GM12878 (cell line): ENCODE measurements around the gene POU6F2. TPM values are rescaled to one million over a fixed set of nuclear protein-coding genes. Genes with fewer than 3 reads are reported as not detected.

Experiments used
- ATAC-seq: fragments of 200-7000 bp; cut with Tn5 transposase; 3 replicates; pipeline ENCODE4 v1.9.1; 2020; ENCODE audit warnings: mild to moderate bottlenecking, moderate library complexity
- BruUV-seq: library from RNA; stranded (reverse); fragments of 400-500 nt; replicated peaks from 2 replicates; lab custom pipeline; 2021; lab: Mats Ljungman, UMichigan
- CTCF ChIA-PET: fragments of 300-600 bp; sonication (Branson Sonifier 250); formaldehyde crosslinking; extraction: SDS; loops from one replicate; lab custom pipeline; 2021; ENCODE audit warnings: inconsistent platforms; lab: Yijun Ruan, JAX
- POLR2A ChIA-PET: fragments of 350-600 bp; formaldehyde crosslinking; extraction: SDS; loops from one replicate; lab custom pipeline; 2021; ENCODE audit warnings: inconsistent platforms; lab: Charles Lee
- RAD21 ChIA-PET: fragments of 300-600 bp; sonication (Branson Sonifier 250); formaldehyde crosslinking; loops from one replicate; lab custom pipeline; 2023; ENCODE audit warnings: antibody characterized with exemption; ENCODE audit not compliant: unreplicated experiment; lab: Charles Lee
- SMC1A ChIA-PET: fragments of 300-600 bp; sonication (Branson Sonifier 250); formaldehyde crosslinking; loops from one replicate; lab custom pipeline; 2023; ENCODE audit not compliant: unreplicated experiment, uncharacterized antibody; lab: Charles Lee
- DNase-seq: peaks from one replicate; pipeline ENCODE4 v3.0.0-alpha.2; 2011; ENCODE audit warnings: low read depth, low spot score
- FAIRE-seq: peaks from 3 replicates; lab custom pipeline; 2011; peaks lifted over from hg19 to GRCh38; lab: Jason Lieb, UNC
- H2AFZ ChIP-seq: 2 replicates; pipeline ENCODE4 v1.6.0; 2011; ENCODE audit warnings: low read depth, low read length, control low read depth; ENCODE audit not compliant: control insufficient read depth
- H3K27ac ChIP-seq: 2 replicates; pipeline ENCODE4 v1.5.1; 2011; ENCODE audit warnings: control low read depth; ENCODE audit not compliant: control insufficient read depth, insufficient read depth
- H3K27me3 ChIP-seq, 2 experiments: replicated peaks in 1 of 2; 2 replicates each; pipeline versions ENCODE4 v1.6.0 to v1.6.1; 2011; ENCODE audit warnings: low read length in 1 of 2; ENCODE audit not compliant: control insufficient read depth in 2 of 2, insufficient read depth in 2 of 2
- H3K36me3 ChIP-seq, 2 experiments: 2 replicates each; pipeline ENCODE4 v1.5.1; 2011; ENCODE audit warnings: low read length in 1 of 2; ENCODE audit not compliant: control insufficient read depth in 2 of 2, insufficient read depth in 2 of 2
- H3K4me1 ChIP-seq: 2 replicates; pipeline ENCODE4 v1.6.1; 2011; ENCODE audit warnings: mild to moderate bottlenecking, low read length, moderate library complexity, mixed read lengths; ENCODE audit not compliant: control insufficient read depth, insufficient read depth
- H3K4me2 ChIP-seq: 2 replicates; pipeline ENCODE4 v1.6.0; 2011; ENCODE audit warnings: control low read depth; ENCODE audit not compliant: control insufficient read depth, insufficient read depth
- H3K4me3 ChIP-seq: fragments of 200-600 bp; sonication (generic); 2 replicates; pipeline ENCODE4 v1.5.1; 2016
- H3K79me2 ChIP-seq: 2 replicates; pipeline ENCODE4 v1.6.0; 2011; ENCODE audit warnings: low read length; ENCODE audit not compliant: control insufficient read depth, insufficient read depth
- H3K9ac ChIP-seq: 2 replicates; pipeline ENCODE4 v1.8.0; 2011; ENCODE audit warnings: low read length, control low read depth, mixed read lengths; ENCODE audit not compliant: control insufficient read depth, insufficient read depth
- H3K9me3 ChIP-seq: replicated peaks from 3 replicates; pipeline ENCODE4 v1.5.1; 2011; ENCODE audit warnings: mild to moderate bottlenecking, low read length; ENCODE audit not compliant: control insufficient read depth, insufficient read depth
- H4K20me1 ChIP-seq: 2 replicates; pipeline ENCODE4 v1.6.0; 2011; ENCODE audit not compliant: control insufficient read depth, insufficient read depth
- DPF2 ChIP-seq: fragments of 450-650 bp; IDR thresholded peaks from 2 replicates; pipeline ENCODE4 v1.6.1; 2017; ENCODE audit warnings: mild to moderate bottlenecking
- FOXM1 ChIP-seq: IDR thresholded peaks from 2 replicates; pipeline ENCODE4 v1.6.1; 2012; ENCODE audit warnings: low read depth, mild to moderate bottlenecking, inconsistent platforms, low read length, moderate library complexity
- HDAC6 ChIP-seq: fragments of 200-600 bp; sonication (generic); IDR thresholded peaks from one replicate; pipeline ENCODE4 v1.8.0; 2017; ENCODE audit warnings: antibody characterized with exemption; ENCODE audit not compliant: unreplicated experiment
- IRF4 ChIP-seq: IDR thresholded peaks from 2 replicates; pipeline ENCODE4 v1.6.1; 2011; ENCODE audit warnings: low read depth, low read length
- LARP7 ChIP-seq: fragments of 450-650 bp; IDR thresholded peaks from 2 replicates; pipeline ENCODE4 v1.6.1; 2017; ENCODE audit warnings: mild to moderate bottlenecking
- RBBP5 ChIP-seq: fragments of 200-600 bp; sonication (generic); conservative IDR thresholded peaks from 2 replicates; pipeline ENCODE4 v1.6.1; 2016
- SIX5 ChIP-seq: IDR thresholded peaks from 2 replicates; pipeline ENCODE4 v1.6.1; 2011; ENCODE audit warnings: mild to moderate bottlenecking, low read depth, low read length, moderate library complexity; ENCODE audit not compliant: severe bottlenecking
- SMAD1 ChIP-seq: fragments of 450-650 bp; IDR thresholded peaks from 2 replicates; pipeline ENCODE4 v1.6.1; 2018; ENCODE audit warnings: mild to moderate bottlenecking, low read depth; ENCODE audit not compliant: partially characterized antibody
- SMARCA5 ChIP-seq: fragments of 450-650 bp; IDR thresholded peaks from 2 replicates; pipeline ENCODE4 v1.6.1; 2017; ENCODE audit warnings: mild to moderate bottlenecking
- SREBF1 ChIP-seq: IDR thresholded peaks from 2 replicates; pipeline ENCODE4 v1.6.1; 2012; ENCODE audit warnings: mild to moderate bottlenecking, low read length
- SRF ChIP-seq, 2 experiments: IDR thresholded peaks; 2 replicates each; pipeline ENCODE4 v1.6.1; 2011; ENCODE audit warnings: low read depth in 2 of 2, low read length in 2 of 2, mild to moderate bottlenecking in 1 of 2, moderate library complexity in 1 of 2
- TBL1XR1 ChIP-seq: IDR thresholded peaks from 2 replicates; pipeline ENCODE4 v1.6.1; 2012; ENCODE audit warnings: low read depth, low read length, improper control_type of control experiment
- TCF3 ChIP-seq: IDR thresholded peaks from 2 replicates; pipeline ENCODE4 v1.6.1; 2012; ENCODE audit warnings: low read depth, mild to moderate bottlenecking, low read length, borderline replicate concordance; ENCODE audit not compliant: insufficient read depth
- ZNF24 ChIP-seq: fragments of 450-650 bp; IDR thresholded peaks from 2 replicates; pipeline ENCODE4 v1.6.1; 2017; ENCODE audit warnings: antibody characterized with exemption, mild to moderate bottlenecking
- WGBS: methylation state at CpG from one replicate; pipeline ENCODE4 v1.1.6; 2016; ENCODE audit warnings: low lambda C conversion rate; ENCODE audit not compliant: insufficient replicate concordance, insufficient coverage; ENCODE audit errors: missing lambda C conversion rate; 5-methylcytosine and 5-hydroxymethylcytosine counted together
- in situ Hi-C: fragments of 300-500 bp; cut with MboI; formaldehyde crosslinking; loops from 9 replicates; pipeline ENCODE4 v1.14.3; 2018; ENCODE audit warnings: mixed read lengths
- intact Hi-C: fragments of 100-400 bp; cut with micrococcal nuclease; formaldehyde crosslinking; loops from one replicate; pipeline ENCODE4 v1.14.2; 2022; ENCODE audit not compliant: unreplicated experiment
- polyA plus RNA-seq, 11 experiments: library from polyadenylated mRNA; depleted of rRNA in 4 of 11; unstranded in 6 of 11; stranded (reverse) in 5 of 11; fragments of >200 nt; fragmentation: Nextera tagmentation in 4 of 11; fragmentation: Illumina TruSeq in 1 of 11; extraction: Ambion mirVana in 4 of 11; extraction: Trizol in 1 of 11; gene quantifications; 1 replicate in 1 of 11; 2 replicates in 10 of 11; pipeline versions ENCODE4 v1.2.1 to v1.2.3, GENCODE V29; 2011 to 2016; ENCODE audit warnings: inconsistent platforms in 2 of 11, missing spikeins in 2 of 11, low read depth in 1 of 11
- total RNA-seq, 4 experiments: library from RNA; depleted of rRNA in 3 of 4; stranded (reverse); fragments of >200 nt in 3 of 4; fragmentation: Illumina TruSeq in 1 of 4; extraction: Trizol in 1 of 4; gene quantifications; 2 replicates each; pipeline versions ENCODE4 v1.2.1 to v1.2.3, GENCODE V29; 2013 to 2021
- TF ChIP-seq, protein P1 (sequence below): fragments of 450-650 bp; IDR thresholded peaks from 2 replicates; pipeline ENCODE4 v1.6.1; 2018; ENCODE audit warnings: borderline replicate concordance, mild to moderate bottlenecking; ENCODE audit not compliant: partially characterized antibody
- TF ChIP-seq, protein P2 (sequence below): IDR thresholded peaks from 2 replicates; pipeline ENCODE4 v1.6.1; 2011; ENCODE audit warnings: borderline replicate concordance, low read depth, mild to moderate bottlenecking, moderate library complexity, low read length; ENCODE audit not compliant: insufficient read depth, poor library complexity, severe bottlenecking

The POU6F2 gene
- total and polyA plus RNA-seq, 10 of the 15 experiments (the other 5 are each of a cell fraction or from before 2014, with no cell fraction given), result 0.10 TPM; not detected in 9

DNA sequence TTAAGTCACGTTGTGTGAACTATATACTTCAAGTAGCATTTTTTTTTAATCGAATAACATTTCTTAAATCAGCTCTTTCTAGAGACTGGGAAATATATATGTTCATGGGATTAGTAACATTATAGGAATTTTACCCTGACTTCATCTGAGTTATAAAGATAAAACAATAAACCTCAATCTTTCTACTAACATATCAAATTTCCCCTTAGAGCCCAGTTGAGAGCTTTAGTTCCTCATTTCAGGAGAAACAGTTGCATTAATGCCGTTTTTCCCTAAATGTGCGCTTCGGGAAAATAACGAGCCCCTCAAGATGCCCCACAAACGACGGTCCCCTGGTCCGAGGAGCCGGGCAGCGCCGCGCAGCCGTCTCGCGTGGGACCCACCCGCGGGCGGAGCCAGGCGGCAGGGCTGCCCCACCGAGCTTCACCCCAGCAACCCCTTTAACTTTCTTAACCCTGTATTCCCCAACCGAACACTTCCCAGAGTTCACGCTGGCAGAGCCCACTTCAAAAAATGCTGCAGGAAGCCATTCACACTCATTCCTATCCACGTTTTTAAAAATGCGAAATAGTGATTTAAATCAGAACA is 436.0 kb downstream of the POU6F2 start:
- H3K36me3 ChIP-seq, result no peaks in the 10 kb centered on the region
- FAIRE-seq (no peak), DNase-seq (no peak), ATAC-seq (peak; percentile 15)
- CTCF ChIA-PET, result interaction anchor here (1.0 to 5.6 kb wide), 4 partner anchors 41 to 480 kb away, joined by 3 to 29 read pairs (median 4); no protein-coding TSS in a partner anchor
- in situ Hi-C loops, result no loop called here
- H3K4me3 ChIP-seq, result peak overlapping the region; percentile 66
- BruUV-seq, result no TSS peak
- H2AFZ ChIP-seq, result peak overlapping the region; percentile 79
- SMC1A ChIA-PET, result interaction anchor here (0.7 to 0.9 kb wide), 4 partner anchors 11 to 42 kb away, joined by 3 read pairs; no protein-coding TSS in a partner anchor
- RAD21 ChIA-PET, result interaction anchor here (0.7 to 1.2 kb wide), 2 partner anchors 52 to 102 kb away, joined by 3 to 6 read pairs; no protein-coding TSS in a partner anchor
- WGBS, result 7% methylated on average over 25 of the region's 25 CpGs
- intact Hi-C loops, result loop anchor here (5.0 kb wide), 1 partner anchor 96 kb away; no protein-coding TSS in a partner anchor
- H3K4me2 ChIP-seq, result peak overlapping the region; percentile 84
- H4K20me1 ChIP-seq, result no peaks in the 10 kb centered on the region
- H3K9ac ChIP-seq, result 0 out of 2 replicates have a peak overlapping the region, but pooled peaks have one; percentile 16
- H3K27ac ChIP-seq, result no peak overlapping the region
- POLR2A ChIA-PET, result no interaction called here
- no peaks in the 10 kb centered on the region for H3K9me3 ChIP-seq
- H3K79me2 ChIP-seq, result no peaks in the 10 kb centered on the region
- no peaks in the 10 kb centered on the region for H3K4me1 ChIP-seq
- TF ChIP-seq SIX5 (no peak), RBBP5 (no peak), HDAC6 (no peak), TCF3 (no peak), SRF (IDR thresholded peaks at IDR 0.05; ENCODE audit: low read depth in 2 of 2, low read length in 2 of 2) (no peak), SMAD1 (no peak), TBL1XR1 (no peak), DPF2 (0 out of 2 replicates have a peak, but pooled peaks have one; percentile 50), ZNF24 (0 out of 2 replicates have a peak, but pooled peaks have one; percentile 48), SREBF1 (no peak), LARP7 (no peak), FOXM1 (no peak), SMARCA5 (0 out of 2 replicates have a peak, but pooled peaks have one; percentile 17), IRF4 (no peak)
- TF ChIP-seq, protein P1, sequence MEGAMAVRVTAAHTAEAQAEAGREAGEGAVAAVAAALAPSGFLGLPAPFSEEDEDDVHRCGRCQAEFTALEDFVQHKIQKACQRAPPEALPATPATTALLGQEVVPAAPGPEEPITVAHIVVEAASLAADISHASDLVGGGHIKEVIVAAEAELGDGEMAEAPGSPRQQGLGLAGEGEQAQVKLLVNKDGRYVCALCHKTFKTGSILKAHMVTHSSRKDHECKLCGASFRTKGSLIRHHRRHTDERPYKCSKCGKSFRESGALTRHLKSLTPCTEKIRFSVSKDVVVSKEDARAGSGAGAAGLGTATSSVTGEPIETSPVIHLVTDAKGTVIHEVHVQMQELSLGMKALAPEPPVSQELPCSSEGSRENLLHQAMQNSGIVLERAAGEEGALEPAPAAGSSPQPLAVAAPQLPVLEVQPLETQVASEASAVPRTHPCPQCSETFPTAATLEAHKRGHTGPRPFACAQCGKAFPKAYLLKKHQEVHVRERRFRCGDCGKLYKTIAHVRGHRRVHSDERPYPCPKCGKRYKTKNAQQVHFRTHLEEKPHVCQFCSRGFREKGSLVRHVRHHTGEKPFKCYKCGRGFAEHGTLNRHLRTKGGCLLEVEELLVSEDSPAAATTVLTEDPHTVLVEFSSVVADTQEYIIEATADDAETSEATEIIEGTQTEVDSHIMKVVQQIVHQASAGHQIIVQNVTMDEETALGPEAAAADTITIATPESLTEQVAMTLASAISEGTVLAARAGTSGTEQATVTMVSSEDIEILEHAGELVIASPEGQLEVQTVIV, result no peak
- TF ChIP-seq, protein P2, sequence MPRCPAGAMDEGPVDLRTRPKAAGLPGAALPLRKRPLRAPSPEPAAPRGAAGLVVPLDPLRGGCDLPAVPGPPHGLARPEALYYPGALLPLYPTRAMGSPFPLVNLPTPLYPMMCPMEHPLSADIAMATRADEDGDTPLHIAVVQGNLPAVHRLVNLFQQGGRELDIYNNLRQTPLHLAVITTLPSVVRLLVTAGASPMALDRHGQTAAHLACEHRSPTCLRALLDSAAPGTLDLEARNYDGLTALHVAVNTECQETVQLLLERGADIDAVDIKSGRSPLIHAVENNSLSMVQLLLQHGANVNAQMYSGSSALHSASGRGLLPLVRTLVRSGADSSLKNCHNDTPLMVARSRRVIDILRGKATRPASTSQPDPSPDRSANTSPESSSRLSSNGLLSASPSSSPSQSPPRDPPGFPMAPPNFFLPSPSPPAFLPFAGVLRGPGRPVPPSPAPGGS, result no peak
- no peaks in the 10 kb centered on the region for H3K27me3 ChIP-seq
